ENCODE data around the gene MED7. TPM values are rescaled to one million over a fixed set of nuclear protein-coding genes. Genes with fewer than 3 reads are reported as not detected.
A peak's percentile ranks its signal among the peaks of the same experiment; 100 is the strongest.

Gene MED7
- total RNA-seq (2022) (14.6 and 17.3 TPM in 2 replicates), Bru-seq, nascent RNA (percentile 91 among the genes with signal in this experiment), BruChase-seq, experiment 1, labeled RNA remaining after a 2-hour chase (percentile 87 among the genes with signal in this experiment), BruChase-seq, experiment 2, labeled RNA remaining after a 6-hour chase (percentile 81 among the genes with signal in this experiment)
- long read RNA-seq, transcript MED7-201 (2 exons, 2,402 nt) = major isoform, 37 of 56 reads
- long read RNA-seq, transcript MED7-202 (2 exons, 1,382 nt) = minor isoform, 9 of 56 reads
- long read RNA-seq, partial matches to known transcripts = 10 of 56 reads
- long read RNA-seq, other reads (novel, unspliced or antisense) = 0 of 56 reads

- Mint-ChIP-seq H3K4me3 (ENCODE audit: unreplicated experiment) (peak within 1 kb of the TSS; percentile 96), H3K27ac (ENCODE audit: unreplicated experiment) (peak within 1 kb of the TSS; percentile 98), H3K9me3 (ENCODE audit: unreplicated experiment) (no peaks in the 10 kb centered on the region), H3K36me3 (ENCODE audit: insufficient read depth, unreplicated experiment) (peaks cover 34% of the 10 kb centered on the region), H3K27me3 (ENCODE audit: insufficient read depth, unreplicated experiment) (no peaks in the 10 kb centered on the region), H3K4me1 (ENCODE audit: low read depth, unreplicated experiment) (peaks cover 8% of the 10 kb centered on the region)
- Histone ChIP-seq H3K36me3 (ENCODE audit: control insufficient read depth, insufficient read depth, low read length) (peaks cover 2% of the 10 kb centered on the region; the same call in 1 of the 2 replicates), H3K4me1 (no peaks in the 10 kb centered on the region), H3K27me3 (replicated peaks; ENCODE audit: control insufficient read depth, insufficient read depth, low read length) (no peaks in the 10 kb centered on the region), H3K4me3 (ENCODE audit: low read depth, low read length) (peak within 1 kb of the TSS; percentile 82), H3K9me3 (no peaks in the 10 kb centered on the region)
- intact Hi-C loops (cut with micrococcal nuclease; ENCODE audit: unreplicated experiment) = loop anchor here (1.0 kb wide), 1 partner anchor 449 kb away; no protein-coding TSS in a partner anchor
- ChIA-PET CTCF (interaction anchor here (0.7 to 2.3 kb wide), 4 partner anchors 10 to 207 kb away, joined by 3 to 14 read pairs (median 3); partner anchors contain the start of gene HAVCR1), POLR2A (interaction anchor here (0.6 to 1.9 kb wide), 6 partner anchors 10 to 567 kb away, joined by 3 to 11 read pairs (median 6); partner anchors contain the start of gene HAVCR1)
- TF ChIP-seq CTCF (IDR thresholded peaks at IDR 0.05; ENCODE audit: insufficient read depth in 1 of 2, low read depth in 1 of 2, low read length in 1 of 2, severe bottlenecking in 1 of 2, unreplicated experiment in 1 of 2) = no peak
- BruUV-seq (replicated peaks) = TSS peak; percentile 74
- DNase-seq = peak; percentile 97 to 98
Observed at GRCh38 chr5:157142317-157143126, at the start of gene MED7. Gene MED7 (minus strand): TSS chr5:157142865. CDS start chr5:157139431, 3,434 bp downstream.

- no peak for DNase-seq
- ChIA-PET POLR2A (no interaction called here), CTCF (no interaction called here)
- H3K36me3 ChIP-seq (ENCODE audit: control insufficient read depth, insufficient read depth, low read length) = no peaks in the 10 kb centered on the region
- no peaks in the 10 kb centered on the region for H3K4me1 Mint-ChIP-seq (ENCODE audit: low read depth, unreplicated experiment)
- no peak overlapping the region for H3K4me3 ChIP-seq (ENCODE audit: low read depth, low read length)
- BruUV-seq (replicated peaks) = no TSS peak
- no peaks in the 10 kb centered on the region for H3K36me3 Mint-ChIP-seq (ENCODE audit: insufficient read depth, unreplicated experiment)
- H3K9me3 Mint-ChIP-seq (ENCODE audit: unreplicated experiment) = no peaks in the 10 kb centered on the region
- H3K4me3 Mint-ChIP-seq (ENCODE audit: unreplicated experiment) = no peak overlapping the region
- peaks cover 14% of the 10 kb centered on the region for H3K27me3 Mint-ChIP-seq (ENCODE audit: insufficient read depth, unreplicated experiment)
- no peaks in the 10 kb centered on the region for H3K4me1 ChIP-seq
- no peak for TF ChIP-seq CTCF (IDR thresholded peaks at IDR 0.05; ENCODE audit: insufficient read depth in 1 of 2, low read depth in 1 of 2, low read length in 1 of 2, severe bottlenecking in 1 of 2, unreplicated experiment in 1 of 2)
- intact Hi-C loops (cut with micrococcal nuclease; ENCODE audit: unreplicated experiment) = no loop called here
- H3K27me3 ChIP-seq (replicated peaks; ENCODE audit: control insufficient read depth, insufficient read depth, low read length) = no peaks in the 10 kb centered on the region
- no peak overlapping the region for H3K27ac Mint-ChIP-seq (ENCODE audit: unreplicated experiment)
- H3K9me3 ChIP-seq = no peaks in the 10 kb centered on the region
Observed at GRCh38 chr5:157189223-157189622, 46.6 kb upstream of the MED7 start.

- ChIA-PET POLR2A (no interaction called here), CTCF (no interaction called here)
- Histone ChIP-seq H3K36me3 (ENCODE audit: control insufficient read depth, insufficient read depth, low read length) (no peaks in the 10 kb centered on the region), H3K4me3 (ENCODE audit: low read depth, low read length) (no peak overlapping the region), H3K4me1 (no peaks in the 10 kb centered on the region), H3K27me3 (replicated peaks; ENCODE audit: control insufficient read depth, insufficient read depth, low read length) (no peaks in the 10 kb centered on the region), H3K9me3 (no peaks in the 10 kb centered on the region; the same call in 1 of the 2 replicates)
- TF ChIP-seq CTCF (IDR thresholded peaks at IDR 0.05; ENCODE audit: insufficient read depth in 1 of 2, low read depth in 1 of 2, low read length in 1 of 2, severe bottlenecking in 1 of 2, unreplicated experiment in 1 of 2) = no peak
- no peak for DNase-seq
- no peaks in the 10 kb centered on the region for H3K36me3 Mint-ChIP-seq (ENCODE audit: insufficient read depth, unreplicated experiment)
- no TSS peak for BruUV-seq (replicated peaks)
- H3K27me3 Mint-ChIP-seq (ENCODE audit: insufficient read depth, unreplicated experiment) = peaks cover 14% of the 10 kb centered on the region
- H3K4me3 Mint-ChIP-seq (ENCODE audit: unreplicated experiment) = no peak overlapping the region
- H3K9me3 Mint-ChIP-seq (ENCODE audit: unreplicated experiment) = no peaks in the 10 kb centered on the region
- intact Hi-C loops (cut with micrococcal nuclease; ENCODE audit: unreplicated experiment) = no loop called here
- no peaks in the 10 kb centered on the region for H3K4me1 Mint-ChIP-seq (ENCODE audit: low read depth, unreplicated experiment)
- no peak overlapping the region for H3K27ac Mint-ChIP-seq (ENCODE audit: unreplicated experiment)
Observed at GRCh38 chr5:157188270-157188669, 45.6 kb upstream of the MED7 start.
